Measurements from ENCODE around the gene ADAMTSL2. TPM values are rescaled to one million over a fixed set of nuclear protein-coding genes. Genes with fewer than 3 reads are reported as not detected.

The ADAMTSL2 gene
- total and polyA plus RNA-seq, 2 experiments from 2014 or later: 1.5 to 2.2 TPM

DNA sequence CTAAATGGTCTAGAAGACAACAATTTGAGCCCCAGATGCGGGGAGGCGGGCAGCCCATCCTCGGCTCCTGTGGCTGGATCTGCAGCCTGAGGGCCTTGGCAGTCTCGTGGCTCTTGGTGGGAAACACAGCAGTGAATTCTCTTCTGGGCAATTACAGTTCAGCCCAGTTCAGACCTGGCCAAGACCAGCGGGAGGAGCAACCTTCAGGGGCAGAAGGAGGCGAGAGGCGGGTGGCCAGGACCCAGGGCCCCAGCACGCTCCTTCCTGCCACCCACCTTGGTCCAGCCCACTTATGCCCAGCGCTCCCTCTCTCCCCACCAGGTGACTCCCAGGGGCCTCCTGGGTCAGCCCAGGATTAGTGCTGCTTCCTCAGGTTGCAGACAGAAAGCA lies 17.5 kb upstream of the ADAMTSL2 start:
- no peak overlapping the region for H2AFZ ChIP-seq
- no peak overlapping the region for H3K4me3 ChIP-seq
- H3K4me1 ChIP-seq (ENCODE audit: insufficient read depth): peaks cover 4% of the 10 kb centered on the region
- 86% methylated on average over 9 of the region's 9 CpGs for WGBS (ENCODE audit: low lambda C conversion rate, missing lambda C conversion rate)
- H3K36me3 ChIP-seq (replicated peaks; ENCODE audit: insufficient read depth, low read depth): no peaks in the 10 kb centered on the region
- no peak overlapping the region for H3K27ac ChIP-seq
- no peaks in the 10 kb centered on the region for H3K27me3 ChIP-seq
- no peak overlapping the region for H3K4me2 ChIP-seq
- DNase-seq (ENCODE audit: low spot score): no peak
- no peaks in the 10 kb centered on the region for H3K79me2 ChIP-seq
- H4K20me1 ChIP-seq (ENCODE audit: insufficient read depth, poor library complexity, severe bottlenecking): no peaks in the 10 kb centered on the region
- H3K9me3 ChIP-seq (ENCODE audit: low read depth): no peaks in the 10 kb centered on the region
- no peaks in the 10 kb centered on the region for H3K9me2 ChIP-seq (replicated peaks; ENCODE audit: insufficient read depth)
- TF ChIP-seq EZH2phosphoT487 (IDR thresholded peaks at IDR 0.05; ENCODE audit: low read depth, severe bottlenecking, unreplicated experiment) (no peak), EZH2 (IDR thresholded peaks at IDR 0.05; ENCODE audit: borderline replicate concordance) (no peak)
- TF ChIP-seq, protein P1, sequence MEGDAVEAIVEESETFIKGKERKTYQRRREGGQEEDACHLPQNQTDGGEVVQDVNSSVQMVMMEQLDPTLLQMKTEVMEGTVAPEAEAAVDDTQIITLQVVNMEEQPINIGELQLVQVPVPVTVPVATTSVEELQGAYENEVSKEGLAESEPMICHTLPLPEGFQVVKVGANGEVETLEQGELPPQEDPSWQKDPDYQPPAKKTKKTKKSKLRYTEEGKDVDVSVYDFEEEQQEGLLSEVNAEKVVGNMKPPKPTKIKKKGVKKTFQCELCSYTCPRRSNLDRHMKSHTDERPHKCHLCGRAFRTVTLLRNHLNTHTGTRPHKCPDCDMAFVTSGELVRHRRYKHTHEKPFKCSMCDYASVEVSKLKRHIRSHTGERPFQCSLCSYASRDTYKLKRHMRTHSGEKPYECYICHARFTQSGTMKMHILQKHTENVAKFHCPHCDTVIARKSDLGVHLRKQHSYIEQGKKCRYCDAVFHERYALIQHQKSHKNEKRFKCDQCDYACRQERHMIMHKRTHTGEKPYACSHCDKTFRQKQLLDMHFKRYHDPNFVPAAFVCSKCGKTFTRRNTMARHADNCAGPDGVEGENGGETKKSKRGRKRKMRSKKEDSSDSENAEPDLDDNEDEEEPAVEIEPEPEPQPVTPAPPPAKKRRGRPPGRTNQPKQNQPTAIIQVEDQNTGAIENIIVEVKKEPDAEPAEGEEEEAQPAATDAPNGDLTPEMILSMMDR (IDR thresholded peaks at IDR 0.05; ENCODE audit: poor library complexity): no peak

GRCh38 chr9:133517711-133518110 lies 16.8 kb upstream of the ADAMTSL2 start:
- no peaks in the 10 kb centered on the region for H4K20me1 ChIP-seq (ENCODE audit: insufficient read depth, poor library complexity, severe bottlenecking)
- 81% methylated on average over 8 of the region's 8 CpGs for WGBS (ENCODE audit: low lambda C conversion rate, missing lambda C conversion rate)
- H3K9me2 ChIP-seq (replicated peaks; ENCODE audit: insufficient read depth): no peaks in the 10 kb centered on the region
- H2AFZ ChIP-seq: no peak overlapping the region
- no peak overlapping the region for H3K27ac ChIP-seq
- H3K4me3 ChIP-seq: no peak overlapping the region
- no peaks in the 10 kb centered on the region for H3K79me2 ChIP-seq
- DNase-seq (ENCODE audit: low spot score): no peak
- TF ChIP-seq EZH2phosphoT487 (IDR thresholded peaks at IDR 0.05; ENCODE audit: low read depth, severe bottlenecking, unreplicated experiment) (no peak), EZH2 (IDR thresholded peaks at IDR 0.05; ENCODE audit: borderline replicate concordance) (no peak)
- TF ChIP-seq, protein P1 (IDR thresholded peaks at IDR 0.05; ENCODE audit: poor library complexity): no peak
- no peaks in the 10 kb centered on the region for H3K36me3 ChIP-seq (replicated peaks; ENCODE audit: insufficient read depth, low read depth)
- no peaks in the 10 kb centered on the region for H3K9me3 ChIP-seq (ENCODE audit: low read depth)
- H3K4me1 ChIP-seq (ENCODE audit: insufficient read depth): peaks cover 4% of the 10 kb centered on the region
- no peak overlapping the region for H3K4me2 ChIP-seq
- no peaks in the 10 kb centered on the region for H3K27me3 ChIP-seq

- H3K4me3 ChIP-seq: no peak overlapping the region
- H2AFZ ChIP-seq: no peak overlapping the region
- H3K79me2 ChIP-seq: no peaks in the 10 kb centered on the region
- H3K9me3 ChIP-seq (ENCODE audit: low read depth): no peaks in the 10 kb centered on the region
- TF ChIP-seq, protein P1 (IDR thresholded peaks at IDR 0.05; ENCODE audit: poor library complexity): no peak
- no peak for TF ChIP-seq EZH2 (IDR thresholded peaks at IDR 0.05; ENCODE audit: borderline replicate concordance)
- TF ChIP-seq EZH2phosphoT487 (IDR thresholded peaks at IDR 0.05; ENCODE audit: low read depth, severe bottlenecking, unreplicated experiment): no peak
- H3K27me3 ChIP-seq: no peaks in the 10 kb centered on the region
- no peaks in the 10 kb centered on the region for H3K9me2 ChIP-seq (replicated peaks; ENCODE audit: insufficient read depth)
- 85% methylated on average over 5 of the region's 5 CpGs for WGBS (ENCODE audit: low lambda C conversion rate, missing lambda C conversion rate)
- no peak overlapping the region for H3K27ac ChIP-seq
- no peaks in the 10 kb centered on the region for H3K36me3 ChIP-seq (replicated peaks; ENCODE audit: insufficient read depth, low read depth)
- H3K4me2 ChIP-seq: no peak overlapping the region
- peaks cover 4% of the 10 kb centered on the region for H3K4me1 ChIP-seq (ENCODE audit: insufficient read depth)
- no peaks in the 10 kb centered on the region for H4K20me1 ChIP-seq (ENCODE audit: insufficient read depth, poor library complexity, severe bottlenecking)
- DNase-seq (ENCODE audit: low spot score): no peak
These were observed 16.3 kb upstream of the ADAMTSL2 start for GRCh38 chr9:133518200-133518599.

Data from hepatocyte (in vitro differentiated cells).